HL-60 (cell line): ENCODE measurements around the gene GNAL.

Source experiments
- DNase-seq, 2 experiments: peaks; one replicate each; pipeline ENCODE4 v3.0.0-alpha.2; 2010 to 2020; ENCODE audit warnings: low read depth in 1 of 2, low spot score in 1 of 2
- H3K27ac ChIP-seq: fragments of 250-450 bp; sonication (Bioruptor Pico); replicated peaks from 2 replicates; pipeline ENCODE4 v1.5.1; 2020; ENCODE audit warnings: mild to moderate bottlenecking, moderate library complexity
- H3K27me3 ChIP-seq: fragments of 250-450 bp; sonication (Bioruptor Pico); 2 replicates; pipeline ENCODE4 v1.5.1; 2021; ENCODE audit warnings: mild to moderate bottlenecking, moderate library complexity; ENCODE audit not compliant: insufficient read depth, poor library complexity, severe bottlenecking
- H3K4me3 ChIP-seq: replicated peaks from 2 replicates; pipeline ENCODE4 v1.5.1; 2011; ENCODE audit warnings: mild to moderate bottlenecking, control low read depth, low read length; ENCODE audit not compliant: insufficient read depth
- GABPA ChIP-seq: IDR thresholded peaks from 2 replicates; pipeline ENCODE4 v1.6.1; 2012; ENCODE audit warnings: low read depth
- POLR2AphosphoS5 ChIP-seq: IDR thresholded peaks from 2 replicates; pipeline ENCODE4 v1.6.1; 2012; ENCODE audit warnings: low read depth
- SPI1 ChIP-seq: IDR thresholded peaks from 2 replicates; pipeline ENCODE4 v1.6.1; 2012; ENCODE audit warnings: low read depth, mild to moderate bottlenecking, borderline replicate concordance
- TF ChIP-seq, protein P1 (sequence below): IDR thresholded peaks from one replicate; pipeline ENCODE4 v1.5.1; 2011; ENCODE audit warnings: low read length, control low read depth, inconsistent platforms; ENCODE audit not compliant: insufficient read depth
- TF ChIP-seq, protein P2 (sequence below): IDR thresholded peaks from 2 replicates; pipeline ENCODE4 v1.6.1; 2012; ENCODE audit warnings: low read depth; ENCODE audit not compliant: insufficient replicate concordance

Gene GNAL

DNA sequence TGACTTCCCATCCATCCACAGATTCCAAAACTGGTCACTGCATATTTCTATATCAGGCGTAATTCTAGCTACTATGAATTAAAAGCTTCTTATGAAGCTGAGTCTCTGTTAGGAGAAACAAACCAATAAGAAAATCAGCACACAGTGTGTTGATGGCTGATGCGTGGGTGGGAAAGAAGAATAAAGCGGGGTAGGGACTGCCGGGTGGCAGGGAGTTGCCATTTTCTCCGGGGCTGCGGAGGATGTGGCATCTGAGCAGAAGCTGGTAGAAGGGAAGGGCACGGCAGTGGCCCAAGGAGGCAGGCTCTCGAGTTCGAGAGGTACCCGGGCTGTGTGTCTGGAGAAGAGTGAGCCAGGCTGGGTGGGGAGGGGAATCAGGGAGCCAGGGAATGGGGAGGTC, 113.5 kb downstream of the GNAL start:
- DNase-seq = no peak
- H3K4me3 ChIP-seq = no peak overlapping the region
- peaks cover 6% of the 10 kb centered on the region for H3K27me3 ChIP-seq
- no peak overlapping the region for H3K27ac ChIP-seq
- TF ChIP-seq SPI1 (no peak), GABPA (no peak), POLR2AphosphoS5 (no peak)
- TF ChIP-seq, protein P1, sequence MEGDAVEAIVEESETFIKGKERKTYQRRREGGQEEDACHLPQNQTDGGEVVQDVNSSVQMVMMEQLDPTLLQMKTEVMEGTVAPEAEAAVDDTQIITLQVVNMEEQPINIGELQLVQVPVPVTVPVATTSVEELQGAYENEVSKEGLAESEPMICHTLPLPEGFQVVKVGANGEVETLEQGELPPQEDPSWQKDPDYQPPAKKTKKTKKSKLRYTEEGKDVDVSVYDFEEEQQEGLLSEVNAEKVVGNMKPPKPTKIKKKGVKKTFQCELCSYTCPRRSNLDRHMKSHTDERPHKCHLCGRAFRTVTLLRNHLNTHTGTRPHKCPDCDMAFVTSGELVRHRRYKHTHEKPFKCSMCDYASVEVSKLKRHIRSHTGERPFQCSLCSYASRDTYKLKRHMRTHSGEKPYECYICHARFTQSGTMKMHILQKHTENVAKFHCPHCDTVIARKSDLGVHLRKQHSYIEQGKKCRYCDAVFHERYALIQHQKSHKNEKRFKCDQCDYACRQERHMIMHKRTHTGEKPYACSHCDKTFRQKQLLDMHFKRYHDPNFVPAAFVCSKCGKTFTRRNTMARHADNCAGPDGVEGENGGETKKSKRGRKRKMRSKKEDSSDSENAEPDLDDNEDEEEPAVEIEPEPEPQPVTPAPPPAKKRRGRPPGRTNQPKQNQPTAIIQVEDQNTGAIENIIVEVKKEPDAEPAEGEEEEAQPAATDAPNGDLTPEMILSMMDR = no peak
- TF ChIP-seq, protein P2, sequence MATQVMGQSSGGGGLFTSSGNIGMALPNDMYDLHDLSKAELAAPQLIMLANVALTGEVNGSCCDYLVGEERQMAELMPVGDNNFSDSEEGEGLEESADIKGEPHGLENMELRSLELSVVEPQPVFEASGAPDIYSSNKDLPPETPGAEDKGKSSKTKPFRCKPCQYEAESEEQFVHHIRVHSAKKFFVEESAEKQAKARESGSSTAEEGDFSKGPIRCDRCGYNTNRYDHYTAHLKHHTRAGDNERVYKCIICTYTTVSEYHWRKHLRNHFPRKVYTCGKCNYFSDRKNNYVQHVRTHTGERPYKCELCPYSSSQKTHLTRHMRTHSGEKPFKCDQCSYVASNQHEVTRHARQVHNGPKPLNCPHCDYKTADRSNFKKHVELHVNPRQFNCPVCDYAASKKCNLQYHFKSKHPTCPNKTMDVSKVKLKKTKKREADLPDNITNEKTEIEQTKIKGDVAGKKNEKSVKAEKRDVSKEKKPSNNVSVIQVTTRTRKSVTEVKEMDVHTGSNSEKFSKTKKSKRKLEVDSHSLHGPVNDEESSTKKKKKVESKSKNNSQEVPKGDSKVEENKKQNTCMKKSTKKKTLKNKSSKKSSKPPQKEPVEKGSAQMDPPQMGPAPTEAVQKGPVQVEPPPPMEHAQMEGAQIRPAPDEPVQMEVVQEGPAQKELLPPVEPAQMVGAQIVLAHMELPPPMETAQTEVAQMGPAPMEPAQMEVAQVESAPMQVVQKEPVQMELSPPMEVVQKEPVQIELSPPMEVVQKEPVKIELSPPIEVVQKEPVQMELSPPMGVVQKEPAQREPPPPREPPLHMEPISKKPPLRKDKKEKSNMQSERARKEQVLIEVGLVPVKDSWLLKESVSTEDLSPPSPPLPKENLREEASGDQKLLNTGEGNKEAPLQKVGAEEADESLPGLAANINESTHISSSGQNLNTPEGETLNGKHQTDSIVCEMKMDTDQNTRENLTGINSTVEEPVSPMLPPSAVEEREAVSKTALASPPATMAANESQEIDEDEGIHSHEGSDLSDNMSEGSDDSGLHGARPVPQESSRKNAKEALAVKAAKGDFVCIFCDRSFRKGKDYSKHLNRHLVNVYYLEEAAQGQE = no peak

DNA sequence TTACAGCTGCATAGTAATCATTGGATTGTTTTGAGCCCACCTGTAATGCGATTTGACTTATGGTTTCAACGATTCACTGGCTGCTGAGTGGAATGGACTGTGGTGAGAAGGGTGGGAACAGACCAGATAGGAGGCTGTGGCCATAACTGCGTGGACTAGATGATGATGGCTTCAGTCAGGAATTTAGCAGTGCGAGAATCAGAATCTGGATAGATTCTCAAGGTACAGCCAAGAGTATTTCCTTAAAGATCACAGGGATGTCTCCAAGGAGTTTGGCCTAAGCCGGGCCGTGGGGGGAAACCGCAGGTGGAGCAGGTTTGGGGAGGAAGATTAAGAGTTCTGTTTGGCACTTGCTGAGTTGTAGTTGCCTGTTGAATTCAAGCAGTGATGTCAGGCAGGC, 118.2 kb downstream of the GNAL start:
- no peak for DNase-seq
- Histone ChIP-seq H3K27ac (no peak overlapping the region), H3K4me3 (no peak overlapping the region), H3K27me3 (no peaks in the 10 kb centered on the region)
- TF ChIP-seq, protein P1 = no peak
- TF ChIP-seq, protein P2 = no peak
- TF ChIP-seq SPI1 (no peak), GABPA (no peak)

DNA sequence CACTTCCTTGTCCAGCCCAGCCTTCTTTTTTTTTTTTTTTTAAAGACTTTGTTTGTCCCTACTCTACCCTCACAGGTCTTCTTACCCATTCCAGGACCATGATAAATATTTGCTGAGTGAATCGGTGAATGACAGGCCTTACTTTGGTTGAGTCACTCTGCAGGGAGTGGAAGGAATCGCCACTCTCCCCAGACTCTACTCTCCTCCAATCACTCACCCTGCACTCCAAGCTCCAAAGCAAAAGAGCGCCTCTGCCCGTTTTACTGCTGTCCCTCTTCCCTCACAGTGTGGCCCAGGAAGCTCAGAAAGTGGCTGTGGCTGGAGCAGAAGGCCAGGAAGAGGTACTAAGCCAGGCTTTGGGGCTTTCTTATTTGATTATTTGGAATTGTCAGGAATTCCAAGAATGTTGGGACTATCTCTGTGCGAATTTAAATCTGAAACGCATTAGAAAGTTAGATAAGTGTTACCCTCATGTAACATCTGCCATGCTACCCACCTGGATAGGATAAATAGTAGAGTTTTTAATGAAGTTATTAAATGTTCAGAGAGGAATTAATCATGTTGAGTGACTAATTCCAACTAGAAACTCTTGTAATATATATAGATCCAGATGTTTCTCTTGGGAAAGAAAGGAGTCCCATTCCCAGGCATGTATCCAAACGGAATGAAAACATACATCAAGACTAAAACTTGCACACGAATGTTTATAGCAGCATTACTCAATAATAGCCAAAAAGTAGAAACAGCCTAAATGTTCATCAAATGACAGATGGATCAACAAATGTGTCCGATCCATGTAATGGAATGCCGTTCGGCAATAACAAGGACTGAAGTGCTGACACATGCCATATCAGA, 119.2 kb downstream of the GNAL start:
- Histone ChIP-seq H3K27ac (no peak overlapping the region), H3K27me3 (no peaks in the 10 kb centered on the region), H3K4me3 (no peak overlapping the region)
- TF ChIP-seq GABPA (no peak), SPI1 (no peak), POLR2AphosphoS5 (no peak)
- TF ChIP-seq, protein P1 = no peak
- TF ChIP-seq, protein P2 = no peak
- no peak for DNase-seq
